ENCODE results near the gene DDX42.

DDX42 gene

GRCh38 chr17:63774141-63774968 lies at the start of gene DDX42:
TSS of gene DDX42 (plus strand) at chr17:63774170. CDS start at chr17:63787050, 12,880 bp downstream.
- DNase-seq (ENCODE audit: low read depth in 3 of 3): peak in 2 of 3 experiments; percentile 87 to 89

GRCh38 chr17:63735691-63736090 lies 38.3 kb upstream of the DDX42 start:
- DNase-seq (ENCODE audit: low read depth in 3 of 3): no peak

- DNase-seq (ENCODE audit: low read depth in 3 of 3): no peak
Observed at GRCh38 chr17:63740464-63741142, 33.4 kb upstream of the DDX42 start.

GRCh38 chr17:63741143-63741407 lies 32.9 kb upstream of the DDX42 start:
- DNase-seq (ENCODE audit: low read depth in 3 of 3): no peak

- DNase-seq (ENCODE audit: low read depth in 3 of 3): peak; percentile 98 to 99 (median 98)
Observed at GRCh38 chr17:63741408-63742173, 32.4 kb upstream of the DDX42 start, which contains the start of gene STRADA. TSS of gene STRADA (minus strand) at chr17:63741799. CDS start at chr17:63728369, 13,430 bp downstream.

- DNase-seq (ENCODE audit: low read depth in 3 of 3): no peak
Observed at GRCh38 chr17:63751806-63752205, 22.2 kb upstream of the DDX42 start.

- no peak for DNase-seq (ENCODE audit: low read depth in 3 of 3)
Observed at GRCh38 chr17:63752707-63753106, 21.3 kb upstream of the DDX42 start.

- DNase-seq (ENCODE audit: low read depth in 3 of 3): no peak
Observed at GRCh38 chr17:63753215-63753614, 20.8 kb upstream of the DDX42 start.

- DNase-seq (ENCODE audit: low read depth in 3 of 3): no peak
Observed at GRCh38 chr17:63754046-63754445, 19.9 kb upstream of the DDX42 start.

GRCh38 chr17:63758428-63758827 lies 15.5 kb upstream of the DDX42 start:
- DNase-seq (ENCODE audit: low read depth in 3 of 3): no peak

GRCh38 chr17:63760771-63761539 lies 13.0 kb upstream of the DDX42 start:
- no peak for DNase-seq (ENCODE audit: low read depth in 3 of 3)

GRCh38 chr17:63762161-63763078 lies 11.6 kb upstream of the DDX42 start:
- no peak for DNase-seq (ENCODE audit: low read depth in 3 of 3)

- DNase-seq (ENCODE audit: low read depth in 3 of 3): no peak
Observed at GRCh38 chr17:63764716-63765115, 9.3 kb upstream of the DDX42 start.

- DNase-seq (ENCODE audit: low read depth in 3 of 3): no peak
Observed at GRCh38 chr17:63766754-63767153, 7.2 kb upstream of the DDX42 start.

GRCh38 chr17:63768433-63768832 lies 5.5 kb upstream of the DDX42 start:
- DNase-seq (ENCODE audit: low read depth in 3 of 3): no peak

GRCh38 chr17:63772801-63773271 lies 1.1 kb upstream of the DDX42 start:
- no peak for DNase-seq (ENCODE audit: low read depth in 3 of 3)

GRCh38 chr17:63773272-63774140 lies 464 bp upstream of the DDX42 start, which contains the start of gene CCDC47:
TSS of gene CCDC47 (minus strand) at chr17:63773597. CDS start at chr17:63766175, 7,422 bp downstream.
- peak; percentile 86 to 97 (median 96) for DNase-seq (ENCODE audit: low read depth in 3 of 3)

- DNase-seq (ENCODE audit: low read depth in 3 of 3): no peak
Observed at GRCh38 chr17:63774969-63775265, 947 bp downstream of the DDX42 start.

- DNase-seq (ENCODE audit: low read depth in 3 of 3): no peak
Observed at GRCh38 chr17:63775420-63775819, 1.4 kb downstream of the DDX42 start.

GRCh38 chr17:63780507-63780906 lies 6.5 kb downstream of the DDX42 start:
- DNase-seq (ENCODE audit: low read depth in 3 of 3): no peak
